CD1c-positive myeloid dendritic cell (primary cell): ENCODE measurements around the gene ATG4B.
"Not testable (repeated sequence)": the region's sequence is repeated elsewhere in the genome, so short reads cannot be mapped to it uniquely, and the experiment has no call there.

Source experiments
- DNase-seq: peaks from one replicate; pipeline ENCODE4 v3.0.0-alpha.2; 2016; ENCODE audit errors: extremely low spot score

Gene ATG4B

GRCh38 chr2:241637018-241637794 lies at the start of gene ATG4B, which contains the start of gene THAP4:
Gene ATG4B, plus strand, starts transcription at chr2:241637693. Its CDS starts 22 bp downstream, at chr2:241637715.
Gene THAP4, minus strand, starts transcription at chr2:241637158. Its CDS starts 141 bp downstream, at chr2:241637017.
- peak; percentile 93 for DNase-seq

DNA sequence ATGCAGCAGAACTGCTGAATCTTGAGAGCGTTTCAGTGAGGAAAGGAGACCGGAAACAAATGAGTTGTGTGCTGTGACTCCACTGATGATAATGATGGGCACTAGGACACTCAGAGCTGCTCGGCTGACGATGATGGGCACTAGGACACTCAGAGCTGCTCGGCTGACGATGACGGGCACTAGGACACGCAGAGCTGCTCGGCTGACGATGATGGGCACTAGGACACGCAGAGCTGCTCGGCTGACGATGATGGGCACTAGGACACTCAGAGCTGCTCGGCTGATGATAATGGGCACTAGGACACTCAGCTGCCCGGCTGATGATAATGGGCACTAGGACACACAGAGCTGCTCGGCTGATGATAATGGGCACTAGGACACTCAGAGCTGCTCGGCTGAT lies 47.6 kb upstream of the ATG4B start:
- not testable (repeated sequence) for DNase-seq

GRCh38 chr2:241590496-241591455 lies 46.7 kb upstream of the ATG4B start:
- DNase-seq: not testable (repeated sequence)

DNA sequence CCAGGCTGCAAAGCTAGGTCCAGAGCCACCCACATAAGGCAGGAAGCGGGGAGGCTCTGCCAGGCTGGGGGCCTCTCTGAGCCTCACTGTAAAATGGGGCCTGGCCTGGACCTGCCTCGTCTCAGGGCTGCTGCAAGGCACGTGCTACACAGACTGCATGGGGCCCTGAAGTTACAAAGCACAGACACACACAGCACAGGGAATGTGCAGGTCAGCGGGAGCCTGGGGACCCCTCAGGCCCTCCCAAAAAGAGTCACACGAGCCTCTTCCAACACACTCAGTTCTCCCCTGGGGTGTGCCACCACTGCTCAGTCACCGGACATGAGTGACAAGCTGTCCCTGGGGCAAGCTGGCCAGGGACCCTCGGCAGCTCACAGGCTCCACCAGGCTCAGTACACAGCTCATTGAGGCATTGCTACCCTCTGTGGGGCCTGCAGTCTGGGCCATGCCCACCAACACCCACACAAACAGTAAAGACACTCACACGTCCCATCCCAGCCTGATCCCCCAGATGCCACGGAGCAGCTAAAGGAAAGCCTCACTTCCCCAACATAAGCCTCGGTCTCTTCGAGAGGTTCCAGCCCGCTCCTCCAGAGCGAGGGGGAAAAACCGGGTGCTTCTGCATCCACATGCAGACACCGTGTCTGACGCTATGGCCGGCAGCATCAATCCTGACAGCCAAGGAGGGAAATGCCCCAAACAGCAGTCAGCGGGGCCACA lies 45.2 kb upstream of the ATG4B start:
- DNase-seq: no peak

GRCh38 chr2:241593271-241593670 lies 44.2 kb upstream of the ATG4B start:
- no peak for DNase-seq

- peak; percentile 7 for DNase-seq
Measured at GRCh38 chr2:241595600-241596140, 41.8 kb upstream of the ATG4B start.

DNA sequence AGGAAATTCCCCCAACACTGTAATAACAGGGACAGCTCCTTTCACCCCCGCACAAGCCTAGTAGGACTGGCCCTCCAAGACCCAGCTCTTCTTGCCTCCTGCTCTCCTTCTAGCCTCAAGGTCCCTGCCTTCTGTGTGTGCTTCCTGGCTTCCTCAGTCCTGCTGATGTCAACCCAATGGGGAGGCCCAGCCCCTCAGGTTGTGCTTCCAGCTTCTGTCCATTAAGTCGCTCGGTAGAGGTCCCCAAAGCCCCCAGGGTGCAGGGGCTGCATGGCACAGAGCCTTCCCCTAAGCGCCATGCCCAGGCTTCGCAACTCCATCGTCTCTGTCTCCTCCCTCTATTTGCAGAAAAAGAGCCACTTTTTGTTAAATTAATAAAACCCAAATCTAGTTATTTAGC lies 39.9 kb upstream of the ATG4B start:
- no peak for DNase-seq

- DNase-seq: no peak
Measured at GRCh38 chr2:241598061-241598460, 39.4 kb upstream of the ATG4B start.

DNA sequence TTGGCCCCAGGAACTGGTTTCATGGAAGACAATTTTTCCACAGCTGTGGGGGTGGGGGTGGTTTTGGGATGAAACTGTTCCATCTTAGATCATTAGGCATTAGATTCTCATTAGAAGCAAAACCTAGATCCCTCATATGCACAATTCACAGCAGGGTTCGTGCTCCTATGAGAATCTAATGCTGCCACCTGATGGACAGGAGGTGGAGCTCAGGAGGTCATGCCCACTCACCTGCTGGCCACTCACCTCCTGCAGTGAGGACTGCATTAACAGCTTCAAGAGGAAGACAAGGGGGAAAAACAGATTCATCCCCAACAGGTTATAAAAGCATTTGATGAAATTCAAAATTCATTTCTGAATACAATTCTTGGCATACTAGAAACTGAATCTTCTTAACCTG lies 39.0 kb upstream of the ATG4B start:
- no peak for DNase-seq

DNA sequence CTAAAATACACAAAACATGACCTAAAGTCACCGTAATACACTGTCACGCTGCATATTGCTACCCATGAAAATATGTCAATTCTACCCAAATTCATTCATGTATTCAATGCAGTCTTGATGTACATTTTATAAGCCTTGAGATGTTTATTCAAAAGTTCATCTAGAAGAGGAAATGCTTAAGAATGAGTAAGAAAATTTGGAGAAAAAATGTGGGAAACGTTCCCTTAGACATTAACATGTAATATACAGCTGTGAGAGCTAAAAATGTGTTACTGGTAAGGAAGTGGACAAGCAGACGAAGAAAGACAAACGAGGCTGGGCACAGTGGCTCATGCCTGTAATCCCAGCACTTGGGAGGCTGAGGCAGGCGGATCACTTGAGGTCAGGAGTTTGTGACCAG lies 37.9 kb upstream of the ATG4B start:
- DNase-seq: no peak

DNA sequence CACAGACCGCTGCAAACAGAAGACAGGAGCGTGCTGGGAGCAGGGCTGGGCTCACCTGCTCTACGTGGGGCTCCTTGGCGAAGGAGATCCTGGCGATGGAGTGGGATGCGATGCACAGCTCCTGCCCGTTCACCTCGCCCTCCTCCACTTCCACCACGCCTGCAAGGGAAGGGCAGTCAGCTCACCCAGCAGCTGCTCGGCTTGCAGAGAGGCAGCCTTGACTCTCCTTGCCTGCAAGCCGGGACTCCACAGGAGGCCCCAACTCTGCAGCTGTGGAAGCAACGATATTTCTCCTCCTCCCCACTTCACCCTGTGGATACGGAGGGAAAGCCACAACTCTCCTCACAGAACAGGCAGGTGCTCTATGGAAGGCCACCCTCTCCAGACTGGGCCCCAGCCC lies 35.7 kb upstream of the ATG4B start:
- DNase-seq: no peak

- no peak for DNase-seq
Measured at GRCh38 chr2:241602720-241603119, 34.8 kb upstream of the ATG4B start.

DNA sequence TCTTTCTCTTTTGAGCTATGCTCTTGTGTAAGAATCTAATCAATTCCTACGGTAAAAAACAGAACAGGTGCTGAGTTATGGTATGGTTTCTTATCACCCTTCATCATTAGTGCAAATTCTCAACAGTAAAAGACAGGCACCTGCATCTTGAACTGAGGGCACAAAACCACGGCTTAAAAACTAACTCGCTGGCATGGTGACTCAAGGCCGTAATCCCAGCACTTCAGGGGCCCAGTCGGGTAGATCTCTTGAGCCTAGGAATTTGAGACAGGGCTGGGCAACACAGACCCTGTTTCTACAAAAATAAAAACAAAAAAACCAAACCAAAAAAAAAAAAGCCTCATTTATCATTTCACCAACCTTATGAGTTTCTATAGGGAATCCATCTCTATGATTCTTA lies 33.8 kb upstream of the ATG4B start:
- DNase-seq: no peak

DNA sequence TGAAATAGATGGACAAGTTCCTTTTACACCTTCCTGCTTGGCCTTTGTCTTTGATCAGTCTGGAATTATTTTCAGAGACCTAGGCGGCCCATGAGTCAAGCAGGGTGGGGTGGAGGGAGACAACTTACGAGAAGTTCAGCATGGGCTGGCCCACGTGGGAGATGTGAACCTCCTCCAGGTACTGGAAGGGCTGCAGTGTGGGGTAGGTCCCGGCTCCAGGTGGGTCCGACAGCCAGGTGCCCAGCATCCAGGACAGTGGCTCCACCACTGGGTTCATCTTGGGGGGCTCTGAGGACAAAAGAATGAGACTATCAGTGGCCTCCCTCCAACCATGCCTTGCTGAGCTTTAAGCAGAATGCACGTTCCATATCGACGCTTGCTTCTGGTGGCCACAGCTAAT lies 31.3 kb upstream of the ATG4B start:
- DNase-seq: no peak

DNA sequence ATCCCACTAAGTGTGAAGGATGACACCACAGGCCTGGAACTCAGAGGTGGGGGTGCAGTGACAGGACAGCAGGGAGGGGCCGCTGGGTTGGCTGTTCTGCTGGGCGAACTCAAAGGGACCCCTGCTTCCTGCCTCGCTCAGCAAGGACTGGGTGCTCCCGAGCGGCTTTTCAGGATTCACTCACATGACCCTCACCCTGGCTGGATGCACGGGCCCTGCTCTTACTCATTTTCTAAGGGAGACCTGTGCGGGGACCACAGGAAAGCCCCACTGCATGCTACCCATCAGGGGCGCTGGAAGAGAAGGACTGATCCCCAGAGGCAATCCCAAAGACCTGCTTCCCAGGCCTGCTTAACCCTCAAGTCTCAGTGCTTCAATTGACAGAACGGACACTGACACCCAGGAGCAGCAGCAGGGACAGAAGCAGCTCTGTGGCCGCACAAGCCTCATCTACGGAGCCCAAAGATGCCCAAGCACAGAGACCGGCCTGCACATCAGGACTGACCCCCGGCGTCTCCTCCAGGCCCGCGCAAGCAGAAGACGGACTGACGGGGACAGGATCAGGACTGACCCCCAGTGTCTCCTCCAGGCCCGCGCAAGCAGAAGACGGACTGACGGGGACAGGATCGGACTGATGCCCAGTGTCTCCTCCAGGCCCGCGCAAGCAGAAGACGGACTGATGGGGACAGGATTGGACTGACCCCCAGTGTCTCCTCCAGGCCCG lies 30.2 kb upstream of the ATG4B start:
- no peak for DNase-seq

DNA sequence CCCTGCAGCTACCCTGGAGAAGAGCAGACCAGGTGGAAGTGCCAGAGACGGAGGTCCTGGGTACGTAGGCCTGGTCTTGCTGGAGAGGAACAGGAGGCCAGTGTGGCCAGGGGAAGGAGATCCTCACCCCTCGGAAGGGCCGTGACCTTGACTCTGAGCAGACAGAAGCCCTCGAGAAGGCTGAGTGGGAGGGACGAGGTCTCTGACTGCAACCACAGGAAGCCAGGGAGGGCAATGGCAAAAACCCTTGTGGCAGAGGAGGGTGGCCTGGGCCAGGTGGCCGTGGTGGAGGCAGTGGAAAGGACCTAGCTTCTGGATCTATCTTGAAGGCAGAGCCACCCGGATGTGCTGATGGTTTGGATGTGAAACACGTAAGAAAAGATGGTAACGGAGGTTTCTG lies 28.6 kb upstream of the ATG4B start:
- DNase-seq: peak; percentile 13

GRCh38 chr2:241609859-241610793 lies 27.4 kb upstream of the ATG4B start:
- peak; percentile 89 for DNase-seq

GRCh38 chr2:241611062-241611461 lies 26.4 kb upstream of the ATG4B start:
- DNase-seq: no peak

- no peak for DNase-seq
Measured at GRCh38 chr2:241612156-241613016, 25.1 kb upstream of the ATG4B start.
